ENCODE data around the gene RCE1.
A peak's percentile ranks its signal among the peaks of the same experiment; 100 is the strongest.

The RCE1 gene

GRCh38 chr11:66856496-66857233 lies 13.4 kb downstream of the RCE1 start, which contains the start of gene LRFN4:
TSS of gene LRFN4 (plus strand) at chr11:66857064. CDS start at chr11:66857745, 681 bp downstream.
- peak within 1 kb of the TSS; percentile 70; the same call in 1 of the 2 replicates for H3K27ac ChIP-seq (ENCODE audit: extremely low read depth, low read depth, low read length)
- peaks cover 0 to 19% of the 10 kb centered on the region in 2 experiments; a peak in 1 of 3 replicates for H3K36me3 ChIP-seq (ENCODE audit: control insufficient read depth in 2 of 2, insufficient read depth in 1 of 2, low read length in 2 of 2)
- H3K4me3 ChIP-seq (ENCODE audit: low read depth, low read length), result peak within 1 kb of the TSS; percentile 60
- H3K4me1 ChIP-seq (ENCODE audit: control insufficient read depth, insufficient read depth, low read length), result no peaks in the 10 kb centered on the region
- POLR2A ChIA-PET, result interaction anchor here (0.8 to 3.5 kb wide), 9 partner anchors 12 to 377 kb away, joined by 3 to 40 read pairs (median 4); partner anchors contain the start of genes DPP3, PC, RBM4B and RCE1
- H3K9me3 ChIP-seq (ENCODE audit: control insufficient read depth, insufficient read depth, low read depth, low read length), result no peaks in the 10 kb centered on the region
- CTCF ChIA-PET, result interaction anchor here (1.1 to 1.6 kb wide), 4 partner anchors 12 to 178 kb away, joined by 3 to 4 read pairs (median 3); no protein-coding TSS in a partner anchor
- peak; percentile 60 for TF ChIP-seq ZNF423 (tag by site-specific recombination; IDR thresholded peaks at IDR 0.05)
- TF ChIP-seq WT1 (tag by site-specific recombination; IDR thresholded peaks at IDR 0.05), result peak; percentile 55; the same call in 1 of the 2 replicates
- TF ChIP-seq HIC1 (tag by site-specific recombination; IDR thresholded peaks at IDR 0.05), result peak; percentile 96
- peak; percentile 85 for TF ChIP-seq PATZ1 (tag by site-specific recombination; IDR thresholded peaks at IDR 0.05)
- TF ChIP-seq PRDM1 (tag by site-specific recombination; IDR thresholded peaks at IDR 0.05), result no peak
- TF ChIP-seq ZBTB26 (tag by site-specific recombination; optimal IDR thresholded peaks at IDR 0.05), result peak; percentile 78
- no peak for TF ChIP-seq ZNF791 (tag by site-specific recombination; IDR thresholded peaks at IDR 0.05)
- TF ChIP-seq ZNF398 (tag by site-specific recombination; IDR thresholded peaks at IDR 0.05), result peak; percentile 73
- peak; percentile 93 for TF ChIP-seq KLF1 (tag by site-specific recombination; IDR thresholded peaks at IDR 0.05)
- TF ChIP-seq SP7 (tag by site-specific recombination; IDR thresholded peaks at IDR 0.05), result 0 out of 2 replicates have a peak, but pooled peaks have one; percentile 33
- TF ChIP-seq ZNF366 (tag by site-specific recombination; conservative IDR thresholded peaks at IDR 0.05), result no peak
- peak; percentile 78; the same call in 1 of the 2 replicates for TF ChIP-seq ZBTB7A (tag by site-specific recombination; IDR thresholded peaks at IDR 0.05; ENCODE audit: low read depth)
- no peak for TF ChIP-seq ZNF146 (tag by site-specific recombination; IDR thresholded peaks at IDR 0.05)
- no peak for TF ChIP-seq ZNF223 (tag by site-specific recombination; IDR thresholded peaks at IDR 0.05)
- peak; percentile 86 for TF ChIP-seq GLIS2 (tag by site-specific recombination; IDR thresholded peaks at IDR 0.05)
- TF ChIP-seq ZNF362 (tag by site-specific recombination; IDR thresholded peaks at IDR 0.05), result no peak
- TF ChIP-seq ZBTB11 (tag by site-specific recombination; conservative IDR thresholded peaks at IDR 0.05; ENCODE audit: low read depth), result no peak
- peak; percentile 46 for TF ChIP-seq KLF17 (tag by site-specific recombination; IDR thresholded peaks at IDR 0.05)
- peak; percentile 99 for TF ChIP-seq ZFHX2 (tag by site-specific recombination; conservative IDR thresholded peaks at IDR 0.05)
- 0 out of 2 replicates have a peak, but pooled peaks have one; percentile 32 for TF ChIP-seq ZSCAN4 (tag by site-specific recombination; IDR thresholded peaks at IDR 0.05)
- TF ChIP-seq KLF7 (tag by site-specific recombination; IDR thresholded peaks at IDR 0.05; ENCODE audit: borderline replicate concordance), result peak; percentile 78; the same call in 1 of the 2 replicates
- TF ChIP-seq ZXDB (tag by site-specific recombination; IDR thresholded peaks at IDR 0.05), result peak; percentile 78
